Activated T-helper 17 cell treated with anti-CD3 and anti-CD28 coated beads, Interleukin-2, amount 50 U/mL, for 72 hours (primary cell): ENCODE measurements around the gene HMG20A. TPM values are rescaled to one million over a fixed set of nuclear protein-coding genes. Genes with fewer than 3 reads are reported as not detected.
A peak's percentile ranks its signal among the peaks of the same experiment; 100 is the strongest.

Experiments used
- ATAC-seq: fragments of 150-1000 bp; cut with Tn5 transposase; replicated peaks from 2 replicates; pipeline ENCODE4 v1.10.0; 2021; ENCODE audit warnings: mild to moderate bottlenecking, moderate library complexity
- H3K27ac Mint-ChIP-seq: one replicate; pipeline ENCODE4 v1.8.0; 2022; ENCODE audit warnings: mixed read lengths
- H3K27me3 Mint-ChIP-seq: one replicate; pipeline ENCODE4 v1.8.0; 2022; ENCODE audit warnings: mixed read lengths
- H3K36me3 Mint-ChIP-seq: one replicate; pipeline ENCODE4 v1.8.0; 2022; ENCODE audit warnings: low read depth, mild to moderate bottlenecking, mixed read lengths
- H3K4me1 Mint-ChIP-seq: one replicate; pipeline ENCODE4 v1.8.0; 2022; ENCODE audit warnings: mixed read lengths
- H3K4me3 Mint-ChIP-seq: one replicate; pipeline ENCODE4 v1.8.0; 2022; ENCODE audit warnings: mild to moderate bottlenecking, mixed read lengths
- H3K9me3 Mint-ChIP-seq: one replicate; pipeline ENCODE4 v1.8.0; 2022; ENCODE audit warnings: mixed read lengths
- total RNA-seq, 2 donors: library from RNA; stranded (reverse); gene quantifications; one replicate each; pipeline ENCODE4 v1.2.3, GENCODE V29; 2022

HMG20A gene
- total RNA-seq, 2 donors from 2014 or later, result 30.4 to 31.2 TPM

DNA sequence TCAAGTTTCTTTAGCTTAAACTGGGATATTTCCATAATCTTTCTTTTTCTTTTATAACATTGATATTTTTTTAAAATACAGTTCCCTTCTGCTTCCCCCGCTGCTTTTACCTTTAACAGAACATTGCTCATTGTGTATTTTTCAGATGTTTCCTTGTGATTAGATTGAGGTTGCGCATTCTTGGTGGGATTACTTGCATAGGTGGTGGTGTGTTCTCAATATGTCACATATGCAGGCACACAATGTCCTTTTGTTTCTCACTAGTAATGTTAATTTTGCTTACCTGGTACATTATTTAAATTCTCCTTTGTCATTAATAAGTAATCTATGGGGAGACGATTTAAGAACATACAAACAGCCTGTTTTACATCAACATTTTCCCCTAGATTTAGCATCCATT is 48.2 kb downstream of the HMG20A start:
- peaks cover 82% of the 10 kb centered on the region for H3K36me3 Mint-ChIP-seq
- H3K4me1 Mint-ChIP-seq, result no peaks in the 10 kb centered on the region
- no peak overlapping the region for H3K4me3 Mint-ChIP-seq
- no peaks in the 10 kb centered on the region for H3K9me3 Mint-ChIP-seq
- ATAC-seq, result no peak
- no peak overlapping the region for H3K27ac Mint-ChIP-seq
- no peaks in the 10 kb centered on the region for H3K27me3 Mint-ChIP-seq

- Mint-ChIP-seq H3K4me3 (no peak overlapping the region), H3K27ac (no peak overlapping the region), H3K27me3 (no peaks in the 10 kb centered on the region), H3K4me1 (no peaks in the 10 kb centered on the region), H3K36me3 (peaks cover 85% of the 10 kb centered on the region), H3K9me3 (no peaks in the 10 kb centered on the region)
- ATAC-seq, result no peak
Observed at GRCh38 chr15:77470235-77470634, 49.5 kb downstream of the HMG20A start.

- no peak for ATAC-seq
Observed at GRCh38 chr15:77473328-77473727, 52.6 kb downstream of the HMG20A start.

GRCh38 chr15:77474310-77474988 is 53.8 kb downstream of the HMG20A start:
- H3K4me1 Mint-ChIP-seq, result peaks cover 8% of the 10 kb centered on the region
- H3K27me3 Mint-ChIP-seq, result no peaks in the 10 kb centered on the region
- no peak overlapping the region for H3K4me3 Mint-ChIP-seq
- ATAC-seq, result no peak
- H3K9me3 Mint-ChIP-seq, result no peaks in the 10 kb centered on the region
- H3K36me3 Mint-ChIP-seq, result peaks cover 78% of the 10 kb centered on the region
- no peak overlapping the region for H3K27ac Mint-ChIP-seq

More at GRCh38 chr15:77473328-77473727, 52.6 kb downstream of the HMG20A start:
- Mint-ChIP-seq H3K4me1 (no peaks in the 10 kb centered on the region), H3K36me3 (peaks cover 75% of the 10 kb centered on the region), H3K4me3 (no peak overlapping the region), H3K27ac (no peak overlapping the region), H3K27me3 (no peaks in the 10 kb centered on the region), H3K9me3 (no peaks in the 10 kb centered on the region)

DNA sequence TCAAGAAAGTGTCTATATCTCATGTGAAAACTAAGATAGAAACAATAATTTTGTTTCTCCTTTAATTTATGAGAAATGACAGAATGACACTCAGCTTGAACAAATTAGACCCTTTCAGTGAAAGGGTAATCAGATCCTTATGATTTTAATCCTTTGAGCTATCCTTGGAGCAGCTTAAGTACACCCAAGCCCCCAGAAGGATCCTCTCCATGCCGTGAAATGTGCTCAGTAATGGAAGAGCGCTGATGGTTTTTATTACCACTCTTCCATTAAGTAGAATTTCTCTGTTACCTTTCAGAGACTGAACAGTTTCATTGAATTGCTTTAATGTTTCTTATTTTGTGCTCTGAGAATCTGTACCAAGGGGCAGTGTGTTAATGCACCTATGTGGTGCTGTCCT is 54.3 kb downstream of the HMG20A start:
- no peak for ATAC-seq
- Mint-ChIP-seq H3K9me3 (no peaks in the 10 kb centered on the region), H3K4me1 (peaks cover 8% of the 10 kb centered on the region), H3K4me3 (no peak overlapping the region), H3K36me3 (peaks cover 80% of the 10 kb centered on the region), H3K27me3 (no peaks in the 10 kb centered on the region), H3K27ac (no peak overlapping the region)

GRCh38 chr15:77475898-77476297 is 55.2 kb downstream of the HMG20A start:
- no peak for ATAC-seq
- H3K4me3 Mint-ChIP-seq, result no peak overlapping the region
- H3K9me3 Mint-ChIP-seq, result no peaks in the 10 kb centered on the region
- peaks cover 78% of the 10 kb centered on the region for H3K36me3 Mint-ChIP-seq
- H3K4me1 Mint-ChIP-seq, result peaks cover 8% of the 10 kb centered on the region
- no peaks in the 10 kb centered on the region for H3K27me3 Mint-ChIP-seq
- no peak overlapping the region for H3K27ac Mint-ChIP-seq

DNA sequence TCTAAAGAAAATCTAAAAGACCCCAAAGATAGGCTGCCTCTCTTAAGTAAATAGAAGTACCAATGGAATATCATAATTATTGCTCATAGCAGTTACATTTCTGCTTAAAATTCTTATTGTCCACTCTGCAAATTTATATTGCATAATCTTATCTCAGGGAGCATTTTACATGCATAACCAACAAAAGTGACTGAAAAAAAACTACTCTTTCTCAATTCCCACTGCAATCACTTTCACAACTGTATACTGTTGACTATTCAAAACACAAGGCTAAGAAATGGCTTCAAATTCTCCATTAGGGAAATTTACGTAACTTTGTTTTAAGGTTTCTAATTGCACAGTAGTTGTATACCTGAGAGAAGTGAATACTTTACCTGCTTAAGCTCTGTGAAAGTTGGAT is 56.3 kb downstream of the HMG20A start:
- Mint-ChIP-seq H3K9me3 (no peaks in the 10 kb centered on the region), H3K4me3 (no peak overlapping the region), H3K4me1 (peaks cover 8% of the 10 kb centered on the region), H3K36me3 (peaks cover 78% of the 10 kb centered on the region), H3K27me3 (no peaks in the 10 kb centered on the region), H3K27ac (no peak overlapping the region)
- no peak for ATAC-seq

GRCh38 chr15:77478051-77478450 is 57.4 kb downstream of the HMG20A start:
- Mint-ChIP-seq H3K27me3 (no peaks in the 10 kb centered on the region), H3K36me3 (peaks cover 78% of the 10 kb centered on the region), H3K4me1 (peaks cover 8% of the 10 kb centered on the region), H3K27ac (no peak overlapping the region), H3K9me3 (no peaks in the 10 kb centered on the region), H3K4me3 (no peak overlapping the region)
- no peak for ATAC-seq

DNA sequence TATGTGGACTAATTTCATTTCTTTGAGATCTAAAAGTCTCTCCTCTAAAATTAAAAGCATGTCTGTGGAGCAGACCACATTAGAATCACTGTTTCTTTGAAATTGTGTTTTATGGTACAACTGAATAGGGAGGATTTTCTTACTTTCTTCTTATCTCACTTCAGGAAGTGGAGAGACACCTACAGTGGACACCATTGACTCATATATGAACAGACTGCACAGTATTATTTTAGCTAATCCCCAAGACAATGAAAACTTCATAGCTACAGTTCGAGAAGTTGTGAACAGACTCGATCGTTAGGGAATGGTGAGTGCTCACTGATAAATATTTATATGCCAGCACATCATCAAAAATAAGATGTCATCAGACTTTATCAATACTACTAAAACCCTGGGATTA is 58.3 kb downstream of the HMG20A start:
- Mint-ChIP-seq H3K4me3 (no peak overlapping the region), H3K4me1 (peaks cover 8% of the 10 kb centered on the region), H3K27ac (peak overlapping the region; percentile 58), H3K27me3 (no peaks in the 10 kb centered on the region), H3K36me3 (peaks cover 80% of the 10 kb centered on the region), H3K9me3 (no peaks in the 10 kb centered on the region)
- ATAC-seq, result peak; percentile 69

DNA sequence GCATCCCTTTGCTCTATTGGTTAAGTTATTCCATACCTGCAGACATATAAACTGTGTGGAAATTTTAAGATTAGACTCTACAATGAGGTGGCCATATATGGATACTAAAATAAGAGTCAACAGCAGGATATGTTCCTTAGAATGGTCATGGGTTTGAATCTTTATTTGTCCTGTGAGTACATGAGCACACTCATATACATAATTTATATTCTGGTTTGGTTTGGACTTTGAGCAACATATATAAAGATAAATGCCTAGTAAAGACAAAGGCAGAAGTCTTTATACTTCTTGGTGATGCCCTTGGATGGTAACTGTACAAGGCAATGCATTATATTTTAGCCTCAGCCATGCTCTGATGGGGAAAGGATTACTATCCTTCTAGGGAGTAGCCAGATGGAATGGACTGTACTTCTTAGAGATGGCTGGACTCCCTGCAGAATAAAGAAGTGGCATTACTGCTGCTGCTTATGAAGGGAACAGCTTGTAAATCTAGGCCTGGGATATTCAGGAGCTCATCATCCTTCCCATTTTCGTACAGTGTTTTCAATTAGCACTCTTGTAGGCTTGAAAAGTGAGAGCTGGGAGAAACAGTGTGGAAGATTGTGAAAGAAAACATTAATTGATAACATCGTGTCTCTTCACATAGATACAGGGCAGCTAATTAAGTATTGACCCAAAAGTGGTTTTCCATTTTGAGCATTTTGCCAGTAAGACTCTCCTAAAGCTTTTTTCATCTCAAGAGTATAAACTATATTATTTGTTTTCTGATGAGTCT is 60.4 kb downstream of the HMG20A start:
- Mint-ChIP-seq H3K36me3 (peaks cover 90% of the 10 kb centered on the region), H3K4me1 (peaks cover 8% of the 10 kb centered on the region), H3K27me3 (no peaks in the 10 kb centered on the region), H3K9me3 (no peaks in the 10 kb centered on the region), H3K4me3 (no peak overlapping the region), H3K27ac (no peak overlapping the region)
- no peak for ATAC-seq

GRCh38 chr15:77481670-77482069 is 61.0 kb downstream of the HMG20A start:
- Mint-ChIP-seq H3K27ac (no peak overlapping the region), H3K9me3 (no peaks in the 10 kb centered on the region), H3K27me3 (no peaks in the 10 kb centered on the region), H3K4me3 (no peak overlapping the region), H3K4me1 (peaks cover 8% of the 10 kb centered on the region), H3K36me3 (peaks cover 86% of the 10 kb centered on the region)
- ATAC-seq, result no peak

- H3K27ac Mint-ChIP-seq, result no peak overlapping the region
Observed at GRCh38 chr15:77482570-77482969, 61.9 kb downstream of the HMG20A start.

DNA sequence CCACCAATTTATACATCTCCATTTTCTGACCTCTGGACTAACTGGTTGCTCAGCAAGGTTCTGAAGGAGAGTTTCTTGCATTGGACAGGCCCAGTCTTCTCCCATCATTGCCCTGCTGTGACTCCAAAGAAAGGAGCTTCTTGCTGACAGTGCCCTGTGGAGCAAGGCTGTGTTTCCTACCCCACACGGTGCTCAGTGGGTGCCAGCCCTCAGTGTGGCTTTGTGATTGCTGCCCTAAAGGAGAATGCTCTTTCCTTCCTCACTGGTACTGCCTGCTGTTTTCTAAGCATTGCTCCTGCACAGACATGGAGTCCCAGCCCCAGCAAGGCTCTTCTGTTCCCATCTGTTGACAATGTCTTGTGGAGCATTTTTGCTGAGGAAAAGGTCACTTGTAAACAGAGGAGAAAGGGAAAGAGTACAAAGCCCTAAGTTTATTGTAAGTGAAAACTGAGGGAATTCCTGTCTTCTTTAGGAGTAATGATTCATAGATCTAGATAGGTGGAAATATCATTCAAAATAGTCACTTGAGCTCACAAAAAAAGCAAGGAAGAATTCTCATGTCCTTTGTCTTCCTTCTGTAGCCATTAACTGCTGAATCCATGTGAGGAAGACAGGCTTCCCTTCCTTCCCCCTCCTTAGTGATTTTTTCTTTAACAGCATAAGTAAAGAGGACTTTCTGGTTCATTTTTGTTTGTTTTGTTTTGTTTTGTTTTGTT is 62.9 kb downstream of the HMG20A start:
- peaks cover 16% of the 10 kb centered on the region for H3K4me1 Mint-ChIP-seq
- H3K36me3 Mint-ChIP-seq, result peaks cover 67% of the 10 kb centered on the region
- no peaks in the 10 kb centered on the region for H3K27me3 Mint-ChIP-seq
- ATAC-seq, result no peak
- no peaks in the 10 kb centered on the region for H3K9me3 Mint-ChIP-seq
- H3K4me3 Mint-ChIP-seq, result no peak overlapping the region
- peak overlapping the region; percentile 30 for H3K27ac Mint-ChIP-seq

More at GRCh38 chr15:77482570-77482969, 61.9 kb downstream of the HMG20A start:
- Mint-ChIP-seq H3K4me1 (peaks cover 13% of the 10 kb centered on the region), H3K27me3 (no peaks in the 10 kb centered on the region), H3K36me3 (peaks cover 77% of the 10 kb centered on the region), H3K4me3 (no peak overlapping the region), H3K9me3 (no peaks in the 10 kb centered on the region)
- ATAC-seq, result no peak

- ATAC-seq, result no peak
- no peaks in the 10 kb centered on the region for H3K27me3 Mint-ChIP-seq
- H3K36me3 Mint-ChIP-seq, result peaks cover 53% of the 10 kb centered on the region
- no peaks in the 10 kb centered on the region for H3K9me3 Mint-ChIP-seq
- peak overlapping the region; percentile 67 for H3K27ac Mint-ChIP-seq
- H3K4me3 Mint-ChIP-seq, result no peak overlapping the region
- peaks cover 9% of the 10 kb centered on the region for H3K4me1 Mint-ChIP-seq
Observed at GRCh38 chr15:77484994-77485393, 64.3 kb downstream of the HMG20A start.
